OCI-LY3 (cell line): Measurements from ENCODE around the gene ZNF407.

Experiments
- H2AFZ ChIP-seq: fragments of 200-600, 300-600 bp; shearing (Covaris generic); 2 replicates; pipeline ENCODE4 v1.6.0; 2014; ENCODE audit warnings: antibody characterized with exemption, low read depth, low read length
- H3K27ac ChIP-seq: fragments of 200-600, 300-600 bp; sonication (generic); 2 replicates; pipeline ENCODE4 v1.5.1; 2014; ENCODE audit warnings: mild to moderate bottlenecking, low read length, moderate library complexity, mixed read lengths
- H3K27me3 ChIP-seq: fragments of 200-600, 300-600 bp; sonication (generic); 2 replicates; pipeline ENCODE4 v1.6.1; 2014; ENCODE audit warnings: low read depth, low read length, mixed read lengths
- H3K36me3 ChIP-seq: fragments of 200-600, 300-600 bp; sonication (generic); replicated peaks from 2 replicates; pipeline ENCODE3; 2014; ENCODE audit warnings: low read depth, low read length, mixed read lengths
- H3K4me1 ChIP-seq: fragments of 300-600, 200-600 bp; sonication (generic); 2 replicates; pipeline ENCODE4 v1.6.1; 2014; ENCODE audit warnings: low read length, mixed read lengths
- H3K4me2 ChIP-seq: fragments of 200-600, 300-600 bp; sonication (generic); 2 replicates; pipeline ENCODE4 v1.6.1; 2014; ENCODE audit warnings: low read length, mixed read lengths
- H3K4me3 ChIP-seq: fragments of 300-600, 200-600 bp; sonication (generic); 2 replicates; pipeline ENCODE4 v1.5.1; 2014; ENCODE audit warnings: antibody characterized with exemption, mild to moderate bottlenecking, low read length, moderate library complexity
- H3K79me2 ChIP-seq: fragments of 300-600, 200-600 bp; shearing (Covaris generic); 2 replicates; pipeline ENCODE4 v1.6.1; 2014; ENCODE audit warnings: mild to moderate bottlenecking, low read length, mixed read lengths
- H3K9ac ChIP-seq: fragments of 300-600, 200-600 bp; shearing (Covaris generic); 2 replicates; pipeline ENCODE4 v1.6.0; 2014; ENCODE audit warnings: mild to moderate bottlenecking, low read length, moderate library complexity
- H3K9me3 ChIP-seq: fragments of 200-600, 300-600 bp; shearing (Covaris generic); 2 replicates; pipeline ENCODE4 v1.6.1; 2014; ENCODE audit warnings: low read length, mixed read lengths; ENCODE audit not compliant: insufficient read depth
- H4K20me1 ChIP-seq: fragments of 200-600, 300-600 bp; sonication (generic); 2 replicates; pipeline ENCODE4 v1.6.1; 2016; ENCODE audit warnings: low read length, mixed read lengths; ENCODE audit not compliant: insufficient read depth
- EZH2phosphoT487 ChIP-seq: fragments of 200-600 bp; shearing (Covaris generic); IDR thresholded peaks from 2 replicates; pipeline ENCODE4 v1.6.1; 2018; ENCODE audit warnings: antibody characterized with exemption, mixed run types, low read depth
- TF ChIP-seq, protein P1 (sequence below): fragments of 200-600, 300-600 bp; sonication (generic); IDR thresholded peaks from 2 replicates; pipeline ENCODE4 v1.5.1; 2014; ENCODE audit warnings: antibody characterized with exemption, low read length, low read depth

Gene ZNF407

DNA sequence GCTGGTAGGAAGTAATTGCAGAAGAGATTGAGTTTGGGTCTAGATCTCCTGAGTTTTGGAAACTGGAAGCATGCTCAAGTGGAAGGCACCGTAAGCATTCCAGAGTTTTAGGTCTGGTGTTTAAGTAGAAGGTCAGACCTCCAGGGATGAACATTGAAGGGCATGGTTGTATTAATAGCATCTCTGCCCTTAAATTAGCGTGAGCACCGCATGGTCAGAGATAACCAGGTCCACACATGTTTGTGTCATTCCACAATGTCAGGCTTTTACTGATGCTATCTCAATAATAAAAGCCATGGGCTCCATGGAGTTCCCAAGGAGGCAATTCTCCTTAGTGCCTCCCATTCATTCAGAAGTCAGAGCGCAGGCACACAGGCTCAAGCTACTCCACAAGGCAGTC, 28.3 kb upstream of the ZNF407 start:
- Histone ChIP-seq H2AFZ (no peak overlapping the region), H3K27ac (no peak overlapping the region), H3K79me2 (no peaks in the 10 kb centered on the region), H3K36me3 (no peaks in the 10 kb centered on the region), H3K4me1 (peaks cover 5% of the 10 kb centered on the region), H3K27me3 (peaks cover 28% of the 10 kb centered on the region; the same call in 1 of the 2 replicates), H3K9ac (no peak overlapping the region), H3K9me3 (no peaks in the 10 kb centered on the region), H3K4me2 (no peak overlapping the region), H3K4me3 (no peak overlapping the region), H4K20me1 (no peaks in the 10 kb centered on the region)
- no peak for TF ChIP-seq EZH2phosphoT487
- TF ChIP-seq, protein P1, sequence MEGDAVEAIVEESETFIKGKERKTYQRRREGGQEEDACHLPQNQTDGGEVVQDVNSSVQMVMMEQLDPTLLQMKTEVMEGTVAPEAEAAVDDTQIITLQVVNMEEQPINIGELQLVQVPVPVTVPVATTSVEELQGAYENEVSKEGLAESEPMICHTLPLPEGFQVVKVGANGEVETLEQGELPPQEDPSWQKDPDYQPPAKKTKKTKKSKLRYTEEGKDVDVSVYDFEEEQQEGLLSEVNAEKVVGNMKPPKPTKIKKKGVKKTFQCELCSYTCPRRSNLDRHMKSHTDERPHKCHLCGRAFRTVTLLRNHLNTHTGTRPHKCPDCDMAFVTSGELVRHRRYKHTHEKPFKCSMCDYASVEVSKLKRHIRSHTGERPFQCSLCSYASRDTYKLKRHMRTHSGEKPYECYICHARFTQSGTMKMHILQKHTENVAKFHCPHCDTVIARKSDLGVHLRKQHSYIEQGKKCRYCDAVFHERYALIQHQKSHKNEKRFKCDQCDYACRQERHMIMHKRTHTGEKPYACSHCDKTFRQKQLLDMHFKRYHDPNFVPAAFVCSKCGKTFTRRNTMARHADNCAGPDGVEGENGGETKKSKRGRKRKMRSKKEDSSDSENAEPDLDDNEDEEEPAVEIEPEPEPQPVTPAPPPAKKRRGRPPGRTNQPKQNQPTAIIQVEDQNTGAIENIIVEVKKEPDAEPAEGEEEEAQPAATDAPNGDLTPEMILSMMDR = no peak

DNA sequence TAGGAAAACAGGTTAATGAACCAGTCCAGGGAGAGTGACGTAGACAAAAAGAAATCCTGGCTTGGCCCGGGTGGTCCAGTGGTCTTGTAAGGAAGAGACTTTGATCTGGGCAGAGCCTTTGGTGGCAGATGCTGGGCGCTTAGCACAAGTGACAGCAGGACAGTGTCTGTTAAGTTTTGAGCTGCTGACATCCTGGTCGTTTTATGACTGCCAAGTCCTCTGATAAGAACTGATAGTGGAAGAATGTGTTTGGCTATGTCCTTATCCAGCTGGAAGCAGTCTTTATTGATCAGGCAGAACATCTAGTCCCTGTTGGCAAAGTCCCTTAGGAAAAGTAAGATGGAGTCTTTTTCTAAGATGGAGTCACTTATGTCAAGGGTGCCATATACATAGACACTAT, 27.4 kb upstream of the ZNF407 start:
- no peak overlapping the region for H2AFZ ChIP-seq
- no peaks in the 10 kb centered on the region for H3K36me3 ChIP-seq
- no peak overlapping the region for H3K27ac ChIP-seq
- H4K20me1 ChIP-seq = no peaks in the 10 kb centered on the region
- H3K4me3 ChIP-seq = no peak overlapping the region
- peaks cover 24% of the 10 kb centered on the region; the same call in 1 of the 2 replicates for H3K27me3 ChIP-seq
- peaks cover 5% of the 10 kb centered on the region for H3K4me1 ChIP-seq
- H3K79me2 ChIP-seq = no peaks in the 10 kb centered on the region
- TF ChIP-seq EZH2phosphoT487 = no peak
- TF ChIP-seq, protein P1 = no peak
- no peak overlapping the region for H3K4me2 ChIP-seq
- no peak overlapping the region for H3K9ac ChIP-seq
- no peaks in the 10 kb centered on the region for H3K9me3 ChIP-seq

DNA sequence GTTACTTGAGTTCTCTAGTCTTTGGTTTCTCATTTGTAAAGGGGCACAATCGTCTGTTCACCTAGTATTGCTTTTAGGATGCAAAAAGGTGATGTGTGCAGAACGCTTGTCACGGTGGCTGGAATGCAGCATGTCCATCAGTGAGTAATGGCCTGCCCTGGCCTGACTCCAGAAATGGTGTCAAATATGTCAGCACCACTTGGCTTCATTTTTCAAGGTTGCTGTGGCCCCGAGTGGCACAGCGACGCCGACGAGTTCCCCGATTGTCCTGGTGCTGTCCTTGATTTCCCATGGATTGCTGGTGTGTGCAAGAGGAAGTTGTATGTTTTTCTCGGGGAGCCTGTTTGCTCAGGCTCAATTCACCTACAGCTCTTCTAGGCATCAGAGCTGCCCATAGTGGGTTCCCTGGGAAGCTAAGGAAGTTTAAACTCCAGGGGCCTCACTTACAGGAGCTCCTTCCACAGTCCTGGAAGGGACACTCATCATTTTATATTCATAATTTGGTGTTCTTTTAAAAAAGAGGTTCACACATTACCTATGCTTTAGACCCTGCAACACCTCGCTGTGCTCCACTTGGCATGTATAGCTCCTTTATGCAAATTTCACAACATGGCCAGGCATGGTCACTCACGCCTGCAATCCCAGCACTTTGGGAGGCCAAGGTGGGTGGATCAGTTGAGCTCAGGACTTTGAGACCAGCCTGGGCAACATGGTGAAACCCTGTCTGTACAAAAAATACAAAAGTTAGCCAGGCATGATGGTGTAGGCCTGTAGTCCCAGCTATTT, 25.6 kb upstream of the ZNF407 start:
- no peak for TF ChIP-seq EZH2phosphoT487
- TF ChIP-seq, protein P1 = no peak
- Histone ChIP-seq H3K9me3 (no peaks in the 10 kb centered on the region), H3K27ac (no peak overlapping the region), H3K36me3 (no peaks in the 10 kb centered on the region), H3K9ac (no peak overlapping the region), H3K4me3 (no peak overlapping the region), H3K4me1 (peaks cover 5% of the 10 kb centered on the region), H3K27me3 (peaks cover 24% of the 10 kb centered on the region), H3K4me2 (no peak overlapping the region), H2AFZ (no peak overlapping the region), H4K20me1 (no peaks in the 10 kb centered on the region), H3K79me2 (no peaks in the 10 kb centered on the region)

GRCh38 chr18:74573053-74573452, 24.6 kb upstream of the ZNF407 start:
- Histone ChIP-seq H3K9me3 (no peaks in the 10 kb centered on the region), H3K27me3 (peaks cover 25% of the 10 kb centered on the region), H3K4me3 (no peak overlapping the region), H3K27ac (no peak overlapping the region), H3K79me2 (no peaks in the 10 kb centered on the region), H3K4me2 (no peak overlapping the region), H2AFZ (no peak overlapping the region), H3K36me3 (no peaks in the 10 kb centered on the region), H3K9ac (no peak overlapping the region), H4K20me1 (no peaks in the 10 kb centered on the region), H3K4me1 (peaks cover 2% of the 10 kb centered on the region)
- no peak for TF ChIP-seq EZH2phosphoT487
- TF ChIP-seq, protein P1 = no peak
